MV-4-11 (cell line): ENCODE measurements around the gene SMAP2.

ENCODE experiments used
- DNase-seq: peaks from one replicate; lab custom pipeline; 2025; lab: John Stamatoyannopoulos, UW

Gene SMAP2

DNA sequence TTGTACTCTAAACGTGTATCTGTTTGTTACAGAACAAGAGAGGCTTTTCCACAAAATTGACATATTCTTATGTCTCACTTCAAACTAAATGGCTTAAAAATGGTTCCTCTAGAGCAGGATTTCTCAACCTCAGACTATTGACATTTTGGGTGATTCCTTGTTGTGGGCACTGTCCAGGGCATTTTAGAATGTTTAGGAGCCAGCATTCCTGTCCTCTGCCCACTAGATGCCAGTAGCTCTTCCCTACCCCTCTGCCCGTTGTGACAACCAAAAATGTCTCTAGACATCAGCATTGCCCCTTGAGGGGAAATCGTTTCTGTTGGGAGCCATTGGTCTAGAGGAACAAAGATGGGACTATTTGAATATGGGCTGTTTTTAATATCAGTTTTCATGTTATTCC lies 17.3 kb downstream of the SMAP2 start:
- DNase-seq: no peak

DNA sequence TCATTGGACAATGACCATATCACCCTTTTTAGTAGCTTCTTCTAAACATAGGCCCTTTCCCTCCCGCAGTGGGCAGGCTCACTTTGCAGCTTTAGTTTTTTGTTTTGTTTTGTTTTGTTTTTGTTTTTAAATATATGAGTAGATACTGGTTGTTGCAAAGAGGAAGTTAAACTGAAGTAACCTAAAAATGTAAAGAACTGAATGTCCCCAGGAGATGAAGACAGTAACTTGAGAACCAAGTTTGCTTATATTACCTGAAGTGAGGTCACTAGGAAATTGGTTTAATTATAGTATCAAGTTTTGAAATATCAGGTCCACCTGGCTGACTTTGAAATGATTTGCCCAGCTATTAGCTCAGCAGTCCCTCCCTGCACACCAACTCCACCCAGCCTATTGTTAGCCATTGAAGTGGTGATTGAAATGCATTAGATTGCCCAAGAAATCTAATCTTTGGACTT lies 18.2 kb downstream of the SMAP2 start:
- DNase-seq: no peak

DNA sequence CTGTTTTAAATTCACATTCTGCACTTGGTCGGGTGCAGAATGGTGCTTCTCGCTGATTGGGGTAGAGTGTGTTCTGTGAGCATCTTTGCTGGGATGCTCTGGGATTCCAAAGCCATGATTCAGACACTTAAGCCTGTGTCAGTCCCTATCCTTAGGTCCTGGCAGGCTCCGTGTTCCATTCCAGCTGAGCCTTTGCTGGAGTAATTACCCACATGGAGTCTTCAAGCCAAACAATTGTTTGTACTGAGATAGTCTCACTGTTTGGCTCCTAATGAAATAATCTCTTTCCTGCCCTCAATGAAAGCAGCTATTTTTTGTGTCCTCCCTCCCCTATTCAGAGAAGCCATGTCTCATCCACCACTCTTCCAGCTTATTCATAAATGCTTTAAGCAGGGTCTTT lies 18.7 kb downstream of the SMAP2 start:
- DNase-seq: no peak

DNA sequence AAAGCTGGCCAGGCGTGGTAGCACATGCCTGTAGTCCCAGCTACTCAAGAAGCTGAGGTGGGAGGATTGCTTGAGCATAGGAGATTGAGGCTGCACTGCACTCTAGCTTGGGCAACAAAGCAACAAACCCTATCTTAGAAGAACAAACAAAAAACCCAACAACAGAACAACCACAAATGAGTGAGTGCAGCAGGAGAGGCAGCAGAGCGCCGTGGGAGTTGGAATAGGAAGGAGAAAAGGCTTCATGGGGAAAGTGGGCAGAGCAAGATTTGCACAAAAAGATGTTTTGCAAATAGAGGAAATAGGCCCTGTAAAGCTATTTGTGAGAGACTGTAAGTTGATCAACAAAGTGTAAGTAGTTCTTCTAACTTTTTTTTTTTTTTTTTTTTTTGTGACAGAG lies 19.6 kb downstream of the SMAP2 start:
- DNase-seq: peak; percentile 75

DNA sequence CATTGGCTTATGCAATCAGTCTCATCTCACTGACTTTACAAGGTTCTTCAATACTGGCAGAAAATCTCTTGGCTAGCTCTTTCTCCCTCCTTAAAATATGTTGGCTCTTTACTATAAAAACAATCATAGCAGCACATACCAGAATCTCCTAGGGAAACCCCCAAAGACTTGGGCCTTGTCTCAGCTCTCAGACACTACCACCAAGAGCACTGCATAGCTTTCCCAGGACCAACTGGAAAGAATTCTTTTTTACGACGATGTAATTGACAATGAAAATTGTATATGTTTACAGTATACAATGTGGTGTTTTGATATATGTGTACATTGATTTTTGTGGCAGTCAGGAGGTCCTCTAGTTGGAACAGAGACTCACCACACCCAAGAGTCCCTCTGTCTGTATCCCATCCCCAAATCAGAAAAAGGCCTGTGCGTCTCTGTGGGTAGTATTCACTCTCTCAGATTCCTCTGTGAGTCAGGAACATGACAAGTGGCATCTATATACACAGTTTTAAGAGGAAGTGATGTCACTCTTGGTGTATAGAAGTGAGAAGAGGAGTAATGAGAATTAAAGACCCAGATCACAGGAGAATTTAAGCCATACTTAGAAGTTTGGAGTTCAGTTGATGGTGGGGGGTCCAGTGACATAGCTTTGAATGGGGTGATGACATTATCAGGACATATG lies 21.1 kb downstream of the SMAP2 start:
- peak; percentile 79 for DNase-seq

DNA sequence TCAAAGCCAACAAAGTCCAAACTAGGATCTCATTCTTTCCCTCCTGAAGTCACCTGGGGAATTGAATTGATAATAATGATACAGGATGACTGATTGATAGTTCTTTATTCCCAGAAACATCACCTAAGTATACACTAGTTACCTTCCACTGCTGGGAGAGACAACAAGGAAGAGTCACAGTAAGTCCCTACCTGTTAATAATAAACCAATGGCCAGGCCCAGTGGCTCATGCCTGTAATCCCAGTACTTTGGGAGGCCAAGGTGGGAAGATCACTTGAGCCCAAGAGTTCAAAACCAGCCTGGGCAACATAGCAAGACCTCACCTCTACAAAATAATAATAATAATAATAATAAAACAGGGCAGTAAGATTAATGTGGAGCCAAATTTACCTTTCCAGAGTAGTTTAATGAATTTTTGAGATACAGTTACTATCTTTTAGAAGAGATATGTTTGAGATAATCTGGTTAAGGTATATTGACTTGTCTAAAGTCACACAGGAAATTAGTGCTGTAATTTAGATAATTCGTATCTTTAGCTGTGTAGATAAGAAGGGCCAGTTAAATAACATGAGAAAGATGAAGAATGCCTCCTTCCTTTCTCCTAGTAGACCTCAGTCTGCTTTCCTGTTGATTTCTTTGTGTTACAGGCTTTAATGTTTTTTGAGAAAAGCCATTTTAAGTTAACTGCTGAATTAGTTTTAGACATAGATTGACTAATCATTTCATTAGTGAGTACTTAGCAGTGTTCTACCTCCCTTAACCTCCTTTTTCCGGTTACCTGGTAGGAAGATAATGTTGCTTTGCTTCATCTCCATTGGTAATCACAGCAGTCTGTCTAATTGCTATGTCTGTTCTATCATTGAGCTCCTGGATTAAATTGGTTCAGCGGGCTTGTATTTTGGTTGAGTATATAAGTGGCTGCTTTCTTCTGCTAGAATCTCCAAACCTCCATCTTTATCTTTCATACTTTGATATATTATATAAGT lies 22.0 kb downstream of the SMAP2 start:
- no peak for DNase-seq

DNA sequence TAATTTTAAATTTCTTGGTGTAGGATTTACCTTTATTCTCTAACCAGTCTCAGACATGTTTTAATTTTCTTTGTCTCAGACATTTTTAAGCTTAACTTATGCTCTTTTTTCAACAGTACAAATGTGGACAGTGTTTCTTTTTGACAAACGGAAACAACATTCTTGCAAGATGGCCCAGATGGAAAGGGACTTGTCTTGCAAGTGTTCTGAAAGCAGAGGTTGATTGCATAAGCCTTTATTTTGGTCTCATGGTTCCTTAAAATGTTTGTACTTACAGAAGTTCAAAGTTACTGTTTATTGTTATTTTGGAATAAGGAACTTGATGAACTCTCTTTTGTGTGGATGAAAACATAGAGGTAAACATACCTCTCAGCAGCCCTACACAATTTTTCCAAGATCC lies 22.9 kb downstream of the SMAP2 start:
- DNase-seq: peak; percentile 94

DNA sequence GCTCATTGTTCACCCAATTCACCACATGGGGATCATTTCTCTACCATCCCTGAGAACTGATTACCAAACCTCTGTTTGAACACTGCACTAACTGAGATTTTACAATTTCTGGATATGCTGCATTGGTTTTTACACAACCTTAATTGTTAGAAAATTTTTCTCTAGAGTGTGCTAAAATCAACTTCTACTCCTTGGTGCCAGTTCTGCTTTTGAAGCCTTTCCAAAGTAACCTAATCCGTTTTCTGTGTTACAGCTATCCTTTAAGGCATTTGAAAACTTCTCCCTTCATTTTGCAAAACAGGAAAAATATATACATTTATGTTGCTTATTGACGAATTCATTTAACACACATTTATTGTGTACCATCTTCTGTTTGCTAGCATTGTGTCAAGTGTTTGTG lies 23.7 kb downstream of the SMAP2 start:
- peak; percentile 32 for DNase-seq

DNA sequence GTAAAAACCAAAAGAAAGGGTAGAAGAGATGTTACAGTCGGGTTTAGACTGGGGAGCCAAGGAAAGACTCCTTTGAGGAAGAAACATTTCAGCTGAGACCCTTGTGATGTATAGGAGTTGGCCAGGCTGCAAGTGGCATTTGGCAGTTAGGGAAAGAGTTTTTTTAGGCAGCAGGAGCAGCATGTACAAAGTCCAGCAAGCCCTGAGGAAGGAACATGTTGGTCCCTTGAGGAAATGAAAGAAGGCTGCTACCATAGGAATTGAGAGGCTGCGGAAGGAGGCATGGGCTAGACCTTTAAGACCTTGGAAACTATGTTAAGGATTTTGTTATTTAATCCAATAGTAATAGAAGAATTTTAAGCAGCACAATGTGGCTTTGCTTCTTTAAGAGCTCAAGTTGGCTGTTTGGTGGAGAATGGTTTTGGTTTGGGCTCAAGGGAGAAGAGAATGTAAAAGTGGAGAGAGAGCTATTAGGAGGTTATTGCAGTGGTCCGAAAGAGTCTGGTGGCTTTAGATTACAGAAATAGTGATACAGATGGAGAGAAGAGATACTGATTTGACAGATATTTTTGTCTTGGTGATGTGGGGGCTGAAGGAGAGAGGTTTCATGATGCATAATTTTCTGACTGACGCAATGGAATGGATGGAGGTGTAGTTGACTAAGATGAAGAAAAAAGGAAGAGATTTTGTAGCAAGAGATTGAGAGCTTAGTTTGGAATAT lies 26.6 kb downstream of the SMAP2 start:
- peak; percentile 54 for DNase-seq

DNA sequence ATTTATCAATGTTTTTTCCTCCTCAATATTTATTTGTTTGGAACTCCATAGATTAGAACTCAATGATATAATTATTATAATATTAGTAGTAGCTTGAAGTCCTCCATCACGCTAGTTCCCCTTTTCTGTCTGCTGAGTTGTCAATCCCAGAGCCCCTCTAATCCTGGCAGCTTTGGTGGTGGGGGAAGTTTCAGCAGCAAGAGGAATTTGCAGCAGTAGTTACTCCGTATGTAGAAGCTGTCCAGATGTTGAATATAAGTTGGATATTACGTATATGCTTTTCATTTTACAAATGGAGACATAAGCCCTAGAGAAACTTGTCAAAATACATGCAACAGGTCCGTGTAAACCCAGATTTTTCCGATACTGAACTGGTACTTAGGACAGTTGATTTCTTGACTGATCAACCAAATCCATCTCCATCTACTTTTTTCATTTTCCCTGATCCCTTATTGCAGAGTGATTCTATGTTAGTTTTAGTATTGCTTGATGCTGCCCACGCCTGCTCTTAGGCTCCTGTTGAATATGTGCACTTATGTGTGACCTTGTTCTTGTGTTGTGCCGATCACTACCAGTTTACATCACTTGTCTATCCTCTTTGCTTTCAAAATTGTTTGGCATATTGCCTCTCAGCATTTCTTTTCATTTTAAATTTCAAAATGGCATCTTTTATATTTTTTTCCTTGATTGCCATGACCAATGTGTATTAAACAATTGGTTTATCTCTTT lies 28.1 kb downstream of the SMAP2 start:
- DNase-seq: peak; percentile 67

DNA sequence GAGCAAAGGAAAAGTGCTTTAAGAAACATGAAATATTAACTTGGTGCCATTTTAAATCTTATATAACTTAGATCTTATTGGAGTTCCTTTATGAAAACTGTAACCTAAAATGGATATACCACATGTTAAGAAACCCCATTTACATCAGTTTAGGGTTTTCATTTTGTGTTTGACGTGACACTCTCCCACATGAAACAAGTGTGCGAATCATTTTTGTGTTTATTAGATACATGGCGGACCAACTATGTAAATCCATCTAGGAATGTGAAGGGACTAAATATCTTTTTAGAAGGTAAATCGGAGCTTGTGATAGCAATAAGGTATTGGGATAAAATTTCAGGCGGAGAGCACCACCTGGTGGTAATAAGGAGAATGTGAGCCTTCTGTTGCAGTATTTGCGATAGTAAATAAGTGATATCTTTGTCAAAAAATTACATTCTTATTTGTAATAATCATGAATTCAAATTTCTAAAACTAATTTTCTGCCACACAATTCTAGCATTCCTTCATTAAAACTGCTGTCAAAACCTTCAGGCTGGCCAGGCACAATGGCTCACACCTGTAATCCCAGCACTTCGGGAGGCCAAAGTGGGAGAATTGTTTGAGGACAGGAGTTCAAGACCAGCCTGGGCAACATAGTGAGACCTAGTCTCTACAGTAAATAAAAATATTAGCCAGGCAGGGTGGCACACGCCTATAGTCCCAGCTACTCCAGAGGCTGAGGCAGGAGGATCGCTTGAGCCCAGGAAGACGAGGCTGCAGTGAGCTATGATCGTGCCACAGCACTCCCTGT lies 31.3 kb downstream of the SMAP2 start:
- peak; percentile 60 for DNase-seq

DNA sequence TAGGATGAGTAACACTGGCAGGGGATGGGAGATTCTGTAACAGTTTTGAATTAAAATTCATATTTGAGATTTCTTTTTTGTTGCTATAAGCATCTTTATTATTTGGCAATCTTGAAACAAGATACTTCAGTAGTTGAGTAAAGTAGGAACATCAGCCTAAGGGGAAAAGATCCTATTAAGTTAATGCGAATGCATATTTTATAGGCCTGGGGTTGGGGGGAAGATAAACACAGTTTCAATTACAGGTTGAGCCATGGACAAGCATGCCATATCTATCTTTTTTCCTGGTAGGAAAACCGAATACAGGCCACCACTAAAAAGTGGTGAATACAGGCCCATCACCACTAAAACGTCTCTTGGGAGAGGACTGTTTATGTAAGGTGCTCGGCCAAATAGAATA lies 32.3 kb downstream of the SMAP2 start:
- DNase-seq: no peak

DNA sequence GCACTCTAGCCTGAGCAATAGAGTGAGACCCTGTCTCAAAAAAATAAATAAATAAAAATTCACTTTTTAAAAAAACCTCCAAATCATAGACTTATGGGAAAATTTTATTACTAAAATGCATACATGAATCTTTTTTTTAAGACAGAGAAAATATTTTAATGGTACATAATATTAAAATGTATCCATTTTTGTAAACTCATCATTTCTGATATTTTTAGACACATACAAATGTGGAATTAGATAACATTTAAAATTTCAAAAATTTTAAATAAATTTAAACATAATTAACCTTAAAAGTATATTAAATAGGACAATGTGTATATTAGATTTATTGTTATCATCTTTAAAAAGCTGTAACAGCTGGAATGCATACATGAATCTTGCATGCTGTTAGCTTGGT lies 33.9 kb downstream of the SMAP2 start:
- DNase-seq: no peak

DNA sequence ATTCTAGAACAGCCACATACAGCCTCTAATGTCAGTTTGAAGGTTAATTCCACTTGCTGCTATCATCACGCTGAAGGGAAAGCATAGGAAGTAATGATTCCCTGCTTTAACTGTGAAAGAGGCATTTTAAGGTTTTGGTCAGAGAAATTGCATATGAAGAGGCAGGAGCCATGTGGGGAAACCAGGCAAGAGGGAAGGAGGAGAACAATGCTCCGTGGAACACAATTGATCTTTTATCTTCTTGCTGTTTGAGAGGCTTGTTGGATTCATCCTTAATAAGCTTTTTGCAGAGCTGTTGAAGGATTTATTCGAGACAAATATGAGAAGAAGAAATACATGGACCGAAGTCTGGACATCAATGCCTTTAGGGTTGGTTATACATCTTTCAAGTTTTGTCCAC lies 35.9 kb downstream of the SMAP2 start:
- DNase-seq: no peak

DNA sequence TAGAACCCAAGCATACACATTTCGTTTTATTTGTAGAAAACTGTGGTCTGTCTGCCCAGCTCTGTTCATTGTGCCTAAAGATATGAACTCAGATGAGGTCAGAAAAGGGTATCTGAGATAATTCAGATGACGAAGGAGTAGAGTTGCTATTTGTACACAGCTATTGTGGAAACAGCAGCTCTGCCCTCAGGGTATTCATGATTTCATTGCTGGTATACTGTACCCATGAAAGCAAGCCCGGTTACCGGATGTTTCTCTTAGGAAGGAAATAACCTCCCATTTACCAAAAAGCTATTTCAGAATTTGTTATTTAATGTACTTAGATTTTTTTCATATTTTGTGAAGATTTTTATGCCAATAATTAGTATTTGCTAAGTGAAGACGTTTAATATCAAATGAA lies 37.8 kb downstream of the SMAP2 start:
- no peak for DNase-seq

DNA sequence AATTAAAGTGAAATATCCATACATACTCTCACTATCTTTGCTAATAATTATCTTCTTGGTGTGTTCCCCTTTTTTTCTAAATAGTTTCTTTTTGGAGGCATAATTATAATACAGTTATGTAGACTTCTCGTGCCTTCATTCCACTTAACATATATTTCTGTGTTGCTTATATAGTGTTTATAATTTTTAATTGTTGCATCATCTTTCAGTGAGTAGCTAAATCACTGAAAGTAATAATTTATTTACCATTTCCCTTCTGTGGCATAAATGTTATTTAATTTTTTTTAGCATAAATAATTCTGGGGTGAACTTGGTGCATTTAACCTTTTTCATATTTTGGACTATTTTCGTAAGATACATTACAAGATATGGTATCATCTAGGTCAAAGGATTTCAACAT lies 38.3 kb downstream of the SMAP2 start:
- DNase-seq: no peak

DNA sequence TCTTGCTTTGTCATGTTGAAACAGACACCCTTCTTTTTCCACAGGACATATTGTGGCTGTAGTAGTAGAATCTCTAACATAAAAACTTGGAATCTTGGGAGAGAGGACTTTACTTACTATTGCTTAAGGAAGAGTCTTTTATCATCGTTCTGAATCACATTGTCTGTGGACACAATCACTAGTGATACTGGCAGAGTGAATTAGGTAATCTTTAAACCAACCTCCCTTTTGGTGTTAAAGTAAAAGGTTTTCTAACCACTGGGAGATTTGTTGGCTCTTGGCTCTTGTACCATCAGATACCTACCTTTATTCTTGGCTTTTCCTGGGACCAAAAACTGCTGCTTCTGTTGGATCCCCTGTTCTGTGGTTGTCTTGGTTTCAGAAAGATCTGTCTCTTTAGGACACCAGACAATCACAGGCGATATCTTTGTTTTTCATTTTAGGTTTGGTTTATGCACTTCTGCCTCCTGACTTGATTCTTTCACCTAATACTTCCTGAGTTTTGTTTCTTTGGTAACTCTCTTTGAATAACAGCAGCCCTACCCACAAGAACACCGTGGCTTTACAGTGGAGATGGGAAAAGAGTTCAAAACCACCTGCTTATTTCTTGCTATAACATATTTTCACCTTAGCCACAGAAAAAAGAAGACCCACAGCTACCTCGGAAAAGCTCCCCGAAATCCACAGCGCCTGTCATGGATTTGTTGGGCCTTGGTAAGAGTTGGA lies 40.2 kb downstream of the SMAP2 start:
- DNase-seq: no peak

DNA sequence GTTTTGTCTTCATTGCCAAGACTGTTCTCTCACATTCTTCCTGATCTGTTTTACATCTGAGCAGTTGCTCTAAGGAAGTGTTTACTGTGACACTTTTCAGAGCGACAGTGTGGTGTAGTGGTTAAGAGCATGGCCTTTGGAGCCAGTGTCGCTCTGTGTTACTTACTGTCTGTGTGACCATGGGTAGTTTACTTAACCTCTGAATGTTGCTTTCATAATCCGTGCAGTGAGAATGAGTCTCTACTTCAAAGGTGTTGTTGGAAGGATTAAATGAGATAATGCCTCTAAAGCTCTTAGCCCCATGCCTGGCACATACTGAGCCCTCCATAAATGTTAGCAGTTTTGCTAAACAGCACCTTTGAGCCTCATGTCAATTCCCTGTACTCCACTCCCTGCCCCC lies 40.8 kb downstream of the SMAP2 start:
- no peak for DNase-seq

DNA sequence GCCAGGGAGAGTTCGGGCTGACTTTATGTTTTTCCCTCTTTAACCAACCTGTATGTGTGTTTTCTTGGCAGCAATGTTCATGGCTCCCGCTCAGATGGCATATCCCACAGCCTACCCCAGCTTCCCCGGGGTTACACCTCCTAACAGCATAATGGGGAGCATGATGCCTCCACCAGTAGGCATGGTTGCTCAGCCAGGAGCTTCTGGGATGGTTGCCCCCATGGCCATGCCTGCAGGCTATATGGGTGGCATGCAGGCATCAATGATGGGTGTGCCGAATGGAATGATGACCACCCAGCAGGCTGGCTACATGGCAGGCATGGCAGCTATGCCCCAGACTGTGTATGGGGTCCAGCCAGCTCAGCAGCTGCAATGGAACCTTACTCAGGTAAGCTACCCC lies 43.2 kb downstream of the SMAP2 start:
- DNase-seq: no peak
